ENCODE data around the gene ZCWPW1.

- TF ChIP-seq CTCF (IDR thresholded peaks at IDR 0.05; ENCODE audit: low read depth, low read length), result no peak
- no peak for TF ChIP-seq POLR2A (IDR thresholded peaks at IDR 0.05; ENCODE audit: extremely low read depth, insufficient read length)
- no peak for TF ChIP-seq MAX (IDR thresholded peaks at IDR 0.05; ENCODE audit: low read depth, low read length)
- TF ChIP-seq MYC (IDR thresholded peaks at IDR 0.05; ENCODE audit: low read depth, low read length), result no peak
These were observed 52.4 kb downstream of the ZCWPW1 start for GRCh38 chr7:100376066-100376465.
